NCI-H2171 treated with DMSO at 0.1 percent for 48 hours (cell line): ENCODE measurements around the gene LMO7.
"Not testable (repeated sequence)": the region's sequence is repeated elsewhere in the genome, so short reads cannot be mapped to it uniquely, and the experiment has no call there.

ENCODE experiments used
- DNase-seq: peaks from one replicate; lab custom pipeline; 2025; lab: John Stamatoyannopoulos, UW

Gene LMO7

GRCh38 chr13:75771818-75772217 is 135.7 kb downstream of the LMO7 start:
- DNase-seq: no peak

- DNase-seq: no peak
Observed at GRCh38 chr13:75774176-75774575, 138.0 kb downstream of the LMO7 start.

GRCh38 chr13:75776550-75776949 is 140.4 kb downstream of the LMO7 start:
- DNase-seq: no peak

GRCh38 chr13:75779393-75779792 is 143.3 kb downstream of the LMO7 start:
- no peak for DNase-seq

GRCh38 chr13:75780103-75780502 is 144.0 kb downstream of the LMO7 start:
- not testable (repeated sequence) for DNase-seq

- DNase-seq: no peak
Observed at GRCh38 chr13:75782985-75783384, 146.9 kb downstream of the LMO7 start.

GRCh38 chr13:75784003-75784402 is 147.9 kb downstream of the LMO7 start:
- no peak for DNase-seq

GRCh38 chr13:75785130-75785529 is 149.0 kb downstream of the LMO7 start:
- DNase-seq: no peak

GRCh38 chr13:75787249-75787928 is 151.3 kb downstream of the LMO7 start:
- DNase-seq: no peak

GRCh38 chr13:75788481-75788981 is 152.4 kb downstream of the LMO7 start:
- DNase-seq: peak; percentile 34

- DNase-seq: no peak
Observed at GRCh38 chr13:75789451-75790197, 153.5 kb downstream of the LMO7 start.

GRCh38 chr13:75790198-75790970 is 154.3 kb downstream of the LMO7 start:
- DNase-seq: no peak

GRCh38 chr13:75792526-75793187 is 156.5 kb downstream of the LMO7 start:
- DNase-seq: no peak

- not testable (repeated sequence) for DNase-seq
Observed at GRCh38 chr13:75793188-75793567, 157.0 kb downstream of the LMO7 start.

- no peak for DNase-seq
Observed at GRCh38 chr13:75794663-75795062, 158.5 kb downstream of the LMO7 start.

- no peak for DNase-seq
Observed at GRCh38 chr13:75795274-75795673, 159.1 kb downstream of the LMO7 start.

GRCh38 chr13:75796825-75797224 is 160.7 kb downstream of the LMO7 start:
- no peak for DNase-seq

- no peak for DNase-seq
Observed at GRCh38 chr13:75797239-75797638, 161.1 kb downstream of the LMO7 start.

- DNase-seq: no peak
Observed at GRCh38 chr13:75797719-75798118, 161.6 kb downstream of the LMO7 start.

- DNase-seq: no peak
Observed at GRCh38 chr13:75798353-75799255, 162.5 kb downstream of the LMO7 start.

- no peak for DNase-seq
Observed at GRCh38 chr13:75800545-75800944, 164.4 kb downstream of the LMO7 start.
